Left colon (tissue), 2 donors: ENCODE data around the gene ANKRD44. TPM values are rescaled to one million over a fixed set of nuclear protein-coding genes. Genes with fewer than 3 reads are reported as not detected.
A peak's percentile ranks its signal among the peaks of the same experiment; 100 is the strongest.

Source experiments
- ATAC-seq: fragments of 200-7000 bp; cut with Tn5 transposase; one replicate; pipeline ENCODE4 v1.9.1; 2020; ENCODE audit warnings: mild to moderate bottlenecking, moderate library complexity
- DNase-seq, 2 donors: peaks; one replicate each; pipeline ENCODE4 v3.0.0-alpha.2; 2020
- intact Hi-C, 2 donors: fragments of 100-400 bp; cut with DNase I in 1 of 2; cut with micrococcal nuclease in 1 of 2; formaldehyde crosslinking; loops; one replicate each; pipeline versions ENCODE4 v1.11.2 to v1.14.0; 2022; cut with DNase I, micrococcal nuclease
- total RNA-seq, 2 donors: library from RNA; stranded (reverse); fragmentation: NEBNext Ultra II Directional; extraction: Animal tissue kit (Norgen Biotek cat#: 25700); gene quantifications; one replicate each; pipeline ENCODE4 v1.2.1, GENCODE V29; 2021
- donor health status: DM: no; HTN: no; CAD: no.
- donor health status: DM: yes; HTN: yes; CAD: no.

Gene ANKRD44
- total RNA-seq, 2 donors from 2014 or later: 9.2 to 14.6 TPM

DNA sequence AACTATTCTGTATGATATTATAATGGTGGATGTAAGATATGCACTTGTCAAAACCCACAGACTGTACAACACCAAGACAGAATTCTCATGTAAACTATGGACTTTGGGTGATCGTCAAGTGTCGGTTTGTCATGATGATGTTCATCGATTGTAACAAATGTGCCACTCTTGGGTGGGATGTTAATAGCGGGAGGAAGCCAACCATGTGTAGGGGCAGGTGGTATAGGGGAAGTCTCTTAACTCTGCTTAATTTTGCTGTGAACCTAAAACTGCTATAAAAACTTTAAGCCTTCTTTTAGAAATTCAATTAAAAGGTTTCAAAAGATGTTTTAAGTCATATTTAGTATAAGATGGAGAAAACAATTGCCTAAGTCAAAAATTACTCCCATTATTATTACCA lies 139.0 kb downstream of the ANKRD44 start:
- ATAC-seq: no peak

DNA sequence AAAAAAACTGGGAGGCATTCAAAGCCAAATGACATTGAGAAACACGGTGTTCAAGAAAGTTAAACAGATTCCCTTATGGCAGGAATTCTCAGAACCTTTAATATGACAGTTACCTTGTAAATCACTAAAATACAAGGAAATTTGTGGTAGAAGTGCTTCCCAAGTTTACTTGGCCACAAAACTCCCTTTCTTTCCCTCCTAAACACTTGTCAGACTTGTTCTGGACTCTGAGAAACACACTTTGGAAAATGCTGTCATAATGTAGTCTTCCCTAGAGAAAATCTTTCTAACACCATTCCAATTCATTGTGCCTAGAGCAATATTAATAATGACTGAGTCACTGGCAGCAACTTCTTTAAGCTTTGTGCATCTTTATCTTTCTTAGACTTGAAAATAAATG lies 140.4 kb downstream of the ANKRD44 start:
- ATAC-seq (no peak), DNase-seq (no peak)
- intact Hi-C loops: no loop called here

More for the DNA sequence above, 139.0 kb downstream of the ANKRD44 start:
- intact Hi-C loops: no loop called here
- no peak for DNase-seq

DNA sequence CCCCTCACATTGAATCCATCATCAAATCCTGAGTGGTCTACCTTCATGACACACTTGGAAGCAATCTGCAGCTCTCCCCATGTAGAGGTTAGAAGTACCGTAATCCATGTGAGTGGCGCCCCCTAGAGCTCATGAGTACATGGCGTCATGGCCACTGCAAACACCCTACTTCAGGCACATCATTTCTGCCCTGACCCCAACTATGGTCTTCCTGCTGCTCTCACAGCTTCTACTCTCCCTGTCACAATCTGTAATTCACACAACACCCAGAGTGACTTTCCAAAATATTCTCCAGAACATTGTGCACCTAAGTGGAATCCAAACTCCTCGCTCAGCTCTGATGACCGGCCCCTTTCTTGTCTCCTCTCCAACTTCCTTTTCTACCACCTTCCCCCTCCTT lies 141.9 kb downstream of the ANKRD44 start:
- intact Hi-C loops: no loop called here

DNA sequence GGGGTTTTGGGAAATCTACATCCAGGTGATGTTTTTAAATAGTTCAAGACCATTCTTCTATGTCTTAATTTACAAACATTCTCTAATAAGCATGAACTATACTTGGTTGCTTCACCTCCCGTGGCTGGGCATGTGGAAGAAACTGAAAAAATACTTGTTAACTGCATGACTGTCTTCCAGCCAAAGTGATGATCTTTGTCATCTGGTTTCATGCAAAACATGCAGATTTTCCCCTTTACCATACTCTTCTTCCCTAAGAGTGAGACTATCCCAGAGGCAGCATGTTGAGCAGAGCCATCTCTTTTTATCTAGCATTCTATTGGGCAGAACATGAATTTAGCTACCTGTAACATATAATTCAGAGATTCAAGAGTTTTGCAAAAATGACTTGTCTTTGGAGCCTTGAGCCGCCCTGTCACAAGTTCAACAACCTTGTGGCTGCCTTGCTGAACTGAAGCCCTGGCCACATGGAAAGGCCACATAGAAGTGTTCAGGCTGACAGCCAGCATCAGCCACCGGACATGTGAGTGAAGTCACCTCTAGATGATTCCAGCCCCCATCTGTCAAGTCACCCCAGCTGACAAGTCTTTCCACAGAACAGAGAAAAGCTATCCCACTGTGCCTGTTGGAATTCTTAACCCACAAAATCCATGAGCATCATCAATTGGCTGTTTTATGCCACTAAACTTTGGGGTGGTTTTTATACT lies 142.8 kb downstream of the ANKRD44 start:
- DNase-seq (no peak), ATAC-seq (no peak)
- intact Hi-C loops: no loop called here

More for the DNA sequence above, 141.9 kb downstream of the ANKRD44 start:
- ATAC-seq (peak; percentile 91), DNase-seq (peak; percentile 59 to 90)

DNA sequence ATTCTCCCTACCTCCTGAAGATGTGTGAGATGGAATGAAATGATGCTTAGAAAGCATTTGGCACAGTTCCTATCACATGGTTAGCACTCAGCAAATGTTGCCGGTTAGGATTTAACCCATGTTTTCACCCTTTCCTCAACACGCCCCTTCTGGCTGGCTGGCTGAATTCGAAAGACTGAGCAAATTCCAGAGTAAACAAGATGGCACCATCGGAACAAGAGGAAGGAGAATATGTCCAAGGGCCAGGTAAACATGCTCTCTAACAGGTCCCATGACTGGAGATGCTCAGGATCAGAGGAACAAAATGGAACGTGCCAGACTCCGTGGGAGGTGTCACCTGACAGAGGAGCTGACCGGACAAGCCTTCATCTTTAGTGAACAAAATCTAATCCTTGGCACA lies 145.6 kb downstream of the ANKRD44 start:
- no peak for DNase-seq
- ATAC-seq: no peak
- intact Hi-C loops: no loop called here

DNA sequence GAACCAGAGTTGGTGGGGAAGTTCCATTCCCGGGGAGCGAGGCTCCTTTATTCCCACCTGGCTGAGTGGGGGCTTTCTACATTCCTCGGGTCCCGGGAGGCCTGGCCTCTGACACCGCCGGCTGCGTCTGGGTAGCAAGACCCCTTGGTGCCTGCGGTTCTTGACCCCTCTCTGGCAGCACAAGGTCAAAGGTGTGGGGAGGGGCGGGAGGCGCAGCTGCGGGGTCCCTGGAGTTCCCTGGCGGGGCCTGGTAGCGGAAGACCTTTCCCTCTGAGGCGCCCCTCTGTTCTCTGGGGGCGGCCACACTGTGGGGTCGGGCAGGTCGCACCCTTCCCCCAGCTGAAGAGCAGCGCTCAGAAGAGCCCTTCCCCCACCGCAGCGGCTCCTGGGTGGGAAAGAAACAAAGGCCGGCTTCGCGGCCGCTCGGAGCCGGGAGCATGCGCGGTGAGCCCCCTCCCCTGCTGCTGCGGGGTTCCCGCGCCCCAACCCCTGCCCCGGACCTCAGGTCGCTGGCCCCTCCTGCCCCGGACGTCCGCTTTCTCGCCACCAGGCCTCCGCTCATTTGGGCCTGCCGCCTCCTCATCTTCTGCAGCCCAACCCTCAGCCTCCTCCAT lies 146.3 kb downstream of the ANKRD44 start:
- ATAC-seq: no peak
- intact Hi-C loops: no loop called here
- no peak for DNase-seq

DNA sequence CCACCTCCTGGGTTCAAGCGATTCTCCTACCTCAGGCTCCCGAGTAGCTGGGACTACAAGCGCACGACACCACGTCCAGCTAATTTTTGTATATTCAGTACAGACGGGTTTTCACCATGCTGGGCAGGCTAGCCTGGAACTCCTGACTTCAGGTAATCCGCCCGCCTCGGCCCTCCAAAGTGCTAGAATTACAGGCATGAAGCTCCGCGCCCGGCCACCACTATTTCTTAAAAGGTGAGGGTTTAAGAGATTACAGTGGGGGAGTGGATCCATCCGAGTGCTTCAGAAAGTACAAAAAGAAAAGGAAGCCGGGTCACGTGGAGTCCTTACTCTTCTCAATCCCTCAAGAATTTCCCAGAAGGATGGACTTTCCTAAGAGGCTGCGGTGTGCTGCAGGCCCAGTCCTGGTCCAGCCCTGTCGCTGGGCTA lies 146.9 kb downstream of the ANKRD44 start:
- intact Hi-C loops: no loop called here
- ATAC-seq (no peak), DNase-seq (no peak)

DNA sequence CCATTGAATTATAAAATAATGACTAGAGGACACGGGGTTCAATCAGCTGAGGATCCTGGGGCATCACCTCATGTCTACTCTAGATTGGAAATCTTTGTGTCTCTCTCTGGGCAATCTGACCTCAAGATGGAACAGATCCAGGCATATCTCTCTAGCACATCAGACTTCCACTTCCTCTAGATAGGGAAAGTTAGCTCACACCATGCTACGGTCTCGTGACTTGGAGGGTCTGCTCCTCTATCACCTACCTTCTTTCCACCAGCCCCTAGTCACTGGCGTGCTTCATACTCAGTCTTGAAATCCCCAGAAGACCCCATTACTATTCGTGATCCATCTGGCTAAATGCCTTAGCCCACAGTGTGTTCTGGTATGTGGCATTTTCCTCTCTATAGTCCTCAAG lies 148.8 kb downstream of the ANKRD44 start:
- DNase-seq (no peak), ATAC-seq (no peak)
- intact Hi-C loops: no loop called here

DNA sequence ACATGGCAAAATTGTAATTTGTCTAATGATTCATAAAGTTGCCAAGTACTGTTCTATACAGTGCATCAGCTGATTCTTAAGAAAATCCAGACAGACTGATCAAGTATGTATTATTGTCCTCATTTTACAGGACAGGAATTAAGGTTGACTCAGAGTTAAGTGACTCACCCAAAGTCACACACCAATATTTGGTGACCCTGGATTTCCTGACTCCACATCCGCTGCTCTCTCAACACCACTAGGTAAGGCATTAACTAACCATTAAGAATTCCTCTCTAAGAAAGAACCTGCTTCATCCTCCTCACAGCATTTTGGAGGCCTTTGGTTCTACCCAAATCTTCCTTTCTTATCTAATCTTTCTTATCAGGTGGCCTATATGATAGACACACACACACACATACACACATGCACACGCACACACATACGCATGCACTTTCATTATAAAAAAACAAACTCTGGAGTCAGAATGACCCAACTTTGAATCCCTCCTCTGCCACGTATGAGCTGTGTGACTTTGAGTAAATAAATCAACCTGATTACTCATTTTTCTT lies 150.8 kb downstream of the ANKRD44 start:
- intact Hi-C loops: no loop called here
- ATAC-seq: no peak
- no peak for DNase-seq

DNA sequence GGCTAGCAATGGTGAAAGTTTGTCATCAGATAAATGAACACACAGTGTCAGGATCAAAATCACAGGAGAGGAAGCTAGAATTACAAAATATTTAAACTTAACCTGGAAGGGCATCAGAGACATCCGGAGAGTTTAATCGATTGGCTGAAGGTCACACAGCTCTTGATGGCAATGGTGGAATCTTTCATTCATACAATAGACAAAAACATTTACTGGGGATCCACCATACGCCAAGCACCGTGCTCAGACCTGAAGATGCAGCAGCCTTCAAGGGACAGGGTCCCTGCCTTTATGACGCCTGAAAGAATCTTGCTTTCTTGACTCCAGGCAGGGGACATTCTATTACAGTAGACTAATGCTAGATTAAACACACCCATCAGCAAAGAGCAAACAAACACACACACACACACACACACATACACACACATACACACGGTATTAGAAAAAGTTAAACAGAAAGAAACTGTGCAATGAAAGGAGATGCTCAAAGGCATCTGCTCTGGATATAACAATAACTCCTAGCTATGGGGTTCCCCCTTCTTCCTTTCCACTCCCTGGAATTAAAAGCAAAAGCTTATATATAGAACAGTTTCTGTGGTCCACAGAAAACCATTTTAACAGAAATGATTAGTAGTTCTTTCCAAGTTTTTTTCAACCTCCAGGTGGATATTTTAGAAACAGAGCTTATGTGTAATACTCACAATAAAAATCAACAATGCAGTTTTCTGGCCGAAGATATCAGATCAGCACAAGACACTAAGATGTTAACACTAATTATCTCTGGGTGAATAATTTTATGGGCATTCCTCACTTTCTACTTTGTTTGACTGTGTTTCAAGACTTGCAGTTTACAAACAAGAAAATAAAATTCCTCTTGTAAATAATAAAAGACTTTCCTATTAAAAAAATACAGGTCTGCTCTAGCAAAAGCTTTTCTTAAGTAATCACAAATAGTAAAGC lies 151.7 kb downstream of the ANKRD44 start:
- DNase-seq (no peak), ATAC-seq (peak; percentile 33)

DNA sequence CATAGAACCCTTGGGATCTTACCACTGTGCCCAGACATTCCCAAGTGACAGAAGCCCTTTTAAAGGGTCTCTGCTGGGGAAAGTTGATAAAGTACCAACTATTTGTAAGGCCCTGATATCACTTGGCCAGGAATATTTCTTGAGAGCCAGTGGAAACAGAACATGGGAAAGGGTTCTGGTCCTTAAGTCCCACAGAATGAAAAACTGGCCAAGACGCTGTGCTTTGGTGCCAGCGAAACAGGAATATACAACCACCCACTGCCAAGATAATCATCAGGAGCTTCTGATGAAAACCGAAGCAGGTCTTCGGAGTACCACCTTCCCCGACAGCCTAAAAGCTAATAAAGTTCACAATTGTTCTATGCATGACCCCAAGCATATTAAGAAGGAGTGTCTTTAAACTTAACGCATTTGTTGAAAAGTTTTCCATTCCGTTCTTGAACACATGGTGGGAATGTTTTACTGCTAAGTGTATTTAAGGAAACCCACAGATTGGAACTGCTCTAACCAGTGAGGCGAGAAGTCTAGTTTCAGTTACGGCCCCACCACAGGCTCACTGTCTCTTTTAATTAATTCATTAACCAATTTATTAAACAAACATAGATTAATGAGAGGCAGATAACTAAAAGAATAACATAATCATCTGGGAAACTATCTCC lies 152.6 kb downstream of the ANKRD44 start:
- intact Hi-C loops: no loop called here
- ATAC-seq (no peak), DNase-seq (no peak)

More for the DNA sequence above, 151.7 kb downstream of the ANKRD44 start:
- intact Hi-C loops: no loop called here

DNA sequence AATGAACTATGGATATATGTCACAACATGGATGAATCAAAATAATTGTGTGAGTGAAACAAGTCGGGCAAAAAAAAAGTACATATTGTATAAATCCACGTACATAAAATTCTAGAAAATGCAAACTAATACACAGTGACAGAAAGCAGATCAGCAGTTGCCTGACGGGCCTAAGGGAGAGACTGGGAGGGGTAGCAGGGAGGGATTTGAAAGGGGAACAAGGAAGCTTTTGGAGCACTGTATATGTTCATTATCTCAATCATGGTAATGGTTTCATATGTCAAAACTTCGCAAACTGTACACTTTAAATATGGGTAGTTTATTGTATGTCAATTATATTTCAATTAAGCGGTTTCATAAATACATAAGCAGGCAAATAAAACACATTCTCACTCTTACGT lies 153.8 kb downstream of the ANKRD44 start:
- no peak for ATAC-seq
- DNase-seq: no peak
- intact Hi-C loops: no loop called here

DNA sequence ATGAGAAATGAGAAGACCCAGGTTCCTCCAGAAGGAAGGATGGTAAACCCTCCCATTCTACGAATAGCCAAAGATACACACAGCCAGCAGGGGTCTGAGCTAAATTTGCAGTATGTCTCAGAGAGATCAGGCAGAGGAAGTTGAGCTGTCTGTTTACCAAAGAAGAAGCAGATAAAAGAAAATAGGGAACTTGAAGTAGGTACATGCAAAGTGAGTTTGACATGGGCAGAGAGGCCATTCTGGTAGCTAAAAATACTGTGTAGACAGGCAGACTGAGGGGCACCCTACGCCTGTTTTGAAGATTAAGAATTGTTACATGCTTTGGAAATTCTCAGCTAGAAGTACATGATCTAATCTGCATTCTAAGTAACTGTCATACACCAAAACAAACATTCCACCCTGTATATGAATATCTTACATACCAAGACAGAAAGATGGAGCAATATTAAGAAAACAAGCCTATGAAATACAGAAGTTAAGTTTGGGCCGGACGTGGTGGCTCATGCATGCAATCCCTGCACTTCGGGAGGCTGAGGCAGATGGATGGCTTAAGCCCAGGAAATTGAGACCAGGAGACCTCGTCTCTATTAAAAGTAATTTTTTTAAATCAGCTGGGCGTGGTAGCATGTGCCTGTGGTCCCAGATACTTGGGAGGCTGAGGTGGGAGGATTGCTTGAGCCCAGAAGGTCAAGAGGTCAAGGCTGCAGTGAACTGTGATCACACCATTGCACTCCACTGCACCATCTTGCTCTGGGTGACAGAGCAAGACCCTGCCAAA lies 157.9 kb downstream of the ANKRD44 start:
- ATAC-seq (no peak), DNase-seq (no peak)
- intact Hi-C loops: no loop called here

DNA sequence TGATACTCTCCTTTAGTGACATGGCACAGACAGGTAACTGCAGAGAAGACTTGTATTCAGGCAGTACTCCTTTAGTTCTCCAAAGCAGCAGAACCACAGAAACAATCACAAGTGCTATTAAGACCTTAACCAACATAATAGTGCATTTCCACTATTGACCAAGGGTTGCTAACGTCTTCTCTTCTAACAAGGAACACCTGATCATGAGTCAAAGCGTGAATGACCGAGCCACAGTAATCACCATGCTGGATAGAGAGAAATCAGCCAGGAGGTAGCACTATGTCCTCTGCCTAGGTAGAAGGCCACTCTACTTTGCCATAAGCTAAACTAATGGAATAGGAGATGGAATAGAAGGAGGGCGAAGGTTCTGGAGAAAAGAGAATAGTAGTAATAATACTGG lies 161.0 kb downstream of the ANKRD44 start:
- ATAC-seq (no peak), DNase-seq (no peak)
- intact Hi-C loops: no loop called here

DNA sequence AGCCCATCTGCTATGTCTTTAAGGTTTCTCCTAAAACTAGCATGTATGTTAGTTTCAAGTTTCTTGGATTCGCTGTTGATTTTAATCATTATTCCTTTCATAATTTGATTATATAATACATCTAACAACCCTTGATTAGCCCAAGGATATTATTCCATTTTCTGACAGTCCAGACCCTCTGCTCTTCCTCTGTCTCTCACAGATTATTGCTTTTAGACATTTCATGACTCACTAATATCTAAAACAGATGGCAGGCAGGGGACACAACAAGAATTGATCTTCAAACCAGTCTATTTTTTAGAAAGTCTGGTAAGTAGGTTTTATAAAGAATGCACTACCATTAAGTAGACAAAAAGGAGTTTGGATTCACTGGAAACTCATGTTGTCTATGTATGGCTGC lies 162.2 kb downstream of the ANKRD44 start:
- DNase-seq (no peak), ATAC-seq (no peak)
- intact Hi-C loops: no loop called here

DNA sequence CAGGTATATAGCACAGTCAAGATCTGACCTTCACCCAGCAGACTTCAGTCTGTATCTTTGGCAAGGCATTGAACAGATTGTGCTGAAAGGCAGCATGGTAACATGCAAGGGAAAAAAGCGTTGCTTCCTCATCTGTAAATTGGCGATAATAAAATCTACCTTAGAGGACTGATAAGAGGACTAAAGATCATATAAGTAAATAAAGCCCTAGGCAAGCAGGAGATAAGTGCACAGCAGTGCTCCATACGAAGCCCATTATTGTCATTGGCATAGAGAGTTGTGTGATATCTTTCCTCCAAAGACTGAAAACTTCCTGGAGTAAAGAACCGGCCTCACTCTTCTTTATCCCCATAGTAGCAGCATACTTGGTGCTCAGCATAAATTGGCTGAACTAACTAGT lies 162.6 kb downstream of the ANKRD44 start:
- intact Hi-C loops: no loop called here
- DNase-seq (no peak), ATAC-seq (peak; percentile 95)

DNA sequence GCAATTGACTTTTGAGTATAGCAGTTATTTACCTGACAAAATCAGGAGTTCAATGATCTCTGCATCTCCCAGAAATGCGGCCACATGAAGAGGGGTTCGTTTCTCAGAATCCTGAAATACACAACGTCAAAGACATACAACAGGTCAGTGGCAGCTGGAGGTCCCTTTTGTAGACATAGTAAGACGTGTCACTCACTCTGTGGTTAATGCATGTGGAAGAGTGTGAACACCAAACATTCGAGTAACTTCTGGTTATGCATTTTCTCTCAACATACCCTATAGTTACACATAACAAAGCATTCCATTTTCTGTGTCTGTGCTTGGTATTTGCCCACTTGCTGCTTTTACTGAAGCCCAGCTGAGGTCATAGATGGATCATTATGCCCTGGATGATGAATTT lies 163.6 kb downstream of the ANKRD44 start:
- DNase-seq (no peak), ATAC-seq (no peak)
- intact Hi-C loops: no loop called here

DNA sequence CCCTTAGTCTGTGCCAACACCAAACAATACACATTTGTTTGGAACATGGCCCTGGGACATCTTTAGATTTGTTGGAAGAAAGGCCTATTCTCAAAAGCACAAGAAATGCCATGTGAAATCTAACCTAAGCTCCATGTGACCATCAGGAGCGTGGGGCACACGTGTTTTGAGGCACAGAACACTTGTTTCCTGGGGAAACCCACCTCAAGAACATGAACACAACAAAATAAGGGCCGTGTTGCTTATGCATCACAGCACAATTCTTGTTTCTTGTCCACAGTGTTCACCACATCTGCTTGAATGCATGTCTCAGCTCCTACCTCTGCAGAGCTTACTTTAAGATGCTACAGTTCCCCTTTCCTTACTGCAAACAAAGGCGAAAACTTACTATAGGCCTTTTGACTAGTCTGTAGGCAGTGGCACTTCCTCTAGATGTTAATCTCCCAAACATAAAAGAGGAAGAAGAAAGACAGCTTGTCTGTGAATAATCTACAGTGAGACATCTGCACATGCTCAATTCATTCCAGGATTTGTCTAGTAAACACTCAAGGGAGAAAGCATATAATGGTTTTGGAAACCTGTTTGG lies 165.0 kb downstream of the ANKRD44 start:
- ATAC-seq: peak; percentile 43
- no peak for DNase-seq
- intact Hi-C loops: no loop called here
